ENCODE measurements around the gene CCNQ. TPM values are rescaled to one million over a fixed set of nuclear protein-coding genes. Genes with fewer than 3 reads are reported as not detected.

The CCNQ gene
- 37.1 and 53.4 TPM in 2 replicates for total RNA-seq

- peak within 1 kb of the TSS; percentile 64 for H3K4me3 ChIP-seq (ENCODE audit: low read depth, low read length)
- FAIRE-seq, result no peak
- no peaks in the 10 kb centered on the region for H3K27me3 ChIP-seq (ENCODE audit: control insufficient read depth, insufficient read depth, low read length)
- TF ChIP-seq CTCF (IDR thresholded peaks at IDR 0.05; ENCODE audit: insufficient read depth, low read length, severe bottlenecking), result no peak
- peaks cover 3% of the 10 kb centered on the region for H3K36me3 ChIP-seq (ENCODE audit: control insufficient read depth, insufficient read depth, low read length)
- DNase-seq (ENCODE audit: low read depth), result no peak
Measured at GRCh38 chrX:153598541-153599191, at the start of gene CCNQ. TSS of gene CCNQ (minus strand) at chrX:153599139. CDS start at chrX:153599073, 66 bp downstream.

GRCh38 chrX:153647461-153648357, 48.8 kb upstream of the CCNQ start:
- DNase-seq (ENCODE audit: low read depth) (no peak), FAIRE-seq (no peak)
- H3K36me3 ChIP-seq (ENCODE audit: control insufficient read depth, insufficient read depth, low read length), result no peaks in the 10 kb centered on the region
- H3K27me3 ChIP-seq (ENCODE audit: control insufficient read depth, insufficient read depth, low read length), result peaks cover 3% of the 10 kb centered on the region
- no peak for TF ChIP-seq CTCF (IDR thresholded peaks at IDR 0.05; ENCODE audit: insufficient read depth, low read length, severe bottlenecking)
- no peak overlapping the region for H3K4me3 ChIP-seq (ENCODE audit: low read depth, low read length)

GRCh38 chrX:153646620-153647373, 47.9 kb upstream of the CCNQ start, which contains the start of gene DUSP9:
TSS of gene DUSP9 (plus strand) at chrX:153647203. CDS start at chrX:153647954, 751 bp downstream.
- Histone ChIP-seq H3K36me3 (ENCODE audit: control insufficient read depth, insufficient read depth, low read length) (no peaks in the 10 kb centered on the region), H3K4me3 (ENCODE audit: low read depth, low read length) (peak within 1 kb of the TSS; percentile 10), H3K27me3 (ENCODE audit: control insufficient read depth, insufficient read depth, low read length) (peaks cover 3% of the 10 kb centered on the region)
- FAIRE-seq, result no peak
- peak; percentile 25 for DNase-seq (ENCODE audit: low read depth)
- TF ChIP-seq CTCF (IDR thresholded peaks at IDR 0.05; ENCODE audit: insufficient read depth, low read length, severe bottlenecking), result no peak

GRCh38 chrX:153645921-153646488, 47.1 kb upstream of the CCNQ start:
- TF ChIP-seq CTCF (IDR thresholded peaks at IDR 0.05; ENCODE audit: insufficient read depth, low read length, severe bottlenecking), result no peak

GRCh38 chrX:153645151-153645550, 46.2 kb upstream of the CCNQ start:
- no peak overlapping the region for H3K4me3 ChIP-seq (ENCODE audit: low read depth, low read length)
- H3K27me3 ChIP-seq (ENCODE audit: control insufficient read depth, insufficient read depth, low read length), result peaks cover 3% of the 10 kb centered on the region
- DNase-seq (ENCODE audit: low read depth), result no peak
- no peak for TF ChIP-seq CTCF (IDR thresholded peaks at IDR 0.05; ENCODE audit: insufficient read depth, low read length, severe bottlenecking)
- no peaks in the 10 kb centered on the region for H3K36me3 ChIP-seq (ENCODE audit: control insufficient read depth, insufficient read depth, low read length)
- FAIRE-seq, result no peak

More at GRCh38 chrX:153645921-153646488, 47.1 kb upstream of the CCNQ start:
- H3K27me3 ChIP-seq (ENCODE audit: control insufficient read depth, insufficient read depth, low read length), result peaks cover 3% of the 10 kb centered on the region
- H3K36me3 ChIP-seq (ENCODE audit: control insufficient read depth, insufficient read depth, low read length), result no peaks in the 10 kb centered on the region
- DNase-seq (ENCODE audit: low read depth) (peak; percentile 40), FAIRE-seq (peak; percentile 97)
- no peak overlapping the region for H3K4me3 ChIP-seq (ENCODE audit: low read depth, low read length)

All from bronchial epithelial cell (primary cell).